Nephron (organoid): ENCODE data around the gene TCHP.

Experiments
- H3K27ac Mint-ChIP-seq, 3 experiments: 2 replicates each; pipeline ENCODE4 v1.8.0; 2020; ENCODE audit warnings: mixed read lengths in 3 of 3, mild to moderate bottlenecking in 2 of 3, moderate library complexity in 1 of 3
- H3K27me3 Mint-ChIP-seq: 2 replicates; pipeline ENCODE4 v1.8.0; 2021; ENCODE audit warnings: low read depth, mild to moderate bottlenecking, moderate library complexity, mixed read lengths
- H3K36me3 Mint-ChIP-seq: 2 replicates; pipeline ENCODE4 v1.8.0; 2020; ENCODE audit warnings: low read depth, mixed read lengths
- H3K4me1 Mint-ChIP-seq: 2 replicates; pipeline ENCODE4 v1.8.0; 2020; ENCODE audit warnings: mixed read lengths
- H3K4me3 Mint-ChIP-seq, 3 experiments: 2 replicates each; pipeline ENCODE4 v1.8.0; 2020; ENCODE audit warnings: mild to moderate bottlenecking in 3 of 3, mixed read lengths in 3 of 3, moderate library complexity in 2 of 3
- H3K9me3 Mint-ChIP-seq: 2 replicates; pipeline ENCODE4 v1.8.0; 2020; ENCODE audit warnings: mixed read lengths
- CTCF ChIP-seq, 3 experiments: fragments of 200-600 bp; sonication (generic); IDR thresholded peaks; one replicate each; pipeline ENCODE4 v1.5.0; 2021; ENCODE audit warnings: antibody characterized with exemption in 3 of 3; ENCODE audit not compliant: unreplicated experiment in 3 of 3

Gene TCHP

GRCh38 chr12:109920261-109920780 is 20.2 kb downstream of the TCHP start:
- Mint-ChIP-seq H3K36me3 (peaks cover 46% of the 10 kb centered on the region), H3K27me3 (no peaks in the 10 kb centered on the region)

GRCh38 chr12:109921982-109922381 is 21.9 kb downstream of the TCHP start:
- Mint-ChIP-seq H3K9me3 (no peaks in the 10 kb centered on the region), H3K27me3 (no peaks in the 10 kb centered on the region), H3K36me3 (peaks cover 30% of the 10 kb centered on the region), H3K4me1 (peaks cover 18% of the 10 kb centered on the region), H3K27ac (peak overlapping the region in 2 of 3 experiments; percentile 7 to 25), H3K4me3 (no peak overlapping the region)
- no peak for TF ChIP-seq CTCF (IDR thresholded peaks at IDR 0.05; ENCODE audit: unreplicated experiment in 3 of 3)

More at GRCh38 chr12:109920261-109920780, 20.2 kb downstream of the TCHP start:
- H3K9me3 Mint-ChIP-seq = no peaks in the 10 kb centered on the region
- peaks cover 18% of the 10 kb centered on the region for H3K4me1 Mint-ChIP-seq
- no peak overlapping the region for H3K4me3 Mint-ChIP-seq
- no peak overlapping the region for H3K27ac Mint-ChIP-seq
- no peak for TF ChIP-seq CTCF (IDR thresholded peaks at IDR 0.05; ENCODE audit: unreplicated experiment in 3 of 3)

GRCh38 chr12:109923038-109923437 is 23.0 kb downstream of the TCHP start:
- TF ChIP-seq CTCF (IDR thresholded peaks at IDR 0.05; ENCODE audit: unreplicated experiment in 3 of 3) = no peak
- Mint-ChIP-seq H3K4me1 (peaks cover 18% of the 10 kb centered on the region), H3K27ac (no peak overlapping the region), H3K9me3 (no peaks in the 10 kb centered on the region), H3K27me3 (no peaks in the 10 kb centered on the region), H3K4me3 (no peak overlapping the region), H3K36me3 (peaks cover 25% of the 10 kb centered on the region)

GRCh38 chr12:109923481-109924245 is 23.6 kb downstream of the TCHP start:
- peaks cover 18% of the 10 kb centered on the region for H3K4me1 Mint-ChIP-seq
- H3K27me3 Mint-ChIP-seq = no peaks in the 10 kb centered on the region
- no peak overlapping the region for H3K4me3 Mint-ChIP-seq
- H3K9me3 Mint-ChIP-seq = no peaks in the 10 kb centered on the region
- H3K27ac Mint-ChIP-seq = no peak overlapping the region
- no peak for TF ChIP-seq CTCF (IDR thresholded peaks at IDR 0.05; ENCODE audit: unreplicated experiment in 3 of 3)
- peaks cover 25% of the 10 kb centered on the region for H3K36me3 Mint-ChIP-seq

GRCh38 chr12:109925185-109925840 is 25.2 kb downstream of the TCHP start:
- Mint-ChIP-seq H3K4me1 (peaks cover 18% of the 10 kb centered on the region), H3K27me3 (no peaks in the 10 kb centered on the region), H3K4me3 (no peak overlapping the region), H3K9me3 (no peaks in the 10 kb centered on the region), H3K36me3 (peaks cover 20% of the 10 kb centered on the region), H3K27ac (peak overlapping the region; percentile 16 to 61 (median 28))
- TF ChIP-seq CTCF (IDR thresholded peaks at IDR 0.05; ENCODE audit: unreplicated experiment in 3 of 3) = no peak
